GM19438 (cell line): ENCODE measurements around the gene GABRP.

Source experiments
- ATAC-seq: cut with Tn5 transposase; IDR thresholded peaks from one replicate; pipeline ENCODE4 v1.9.1; 2021; ENCODE audit warnings: low read depth; ENCODE audit not compliant: unreplicated experiment

GABRP gene, protein sequence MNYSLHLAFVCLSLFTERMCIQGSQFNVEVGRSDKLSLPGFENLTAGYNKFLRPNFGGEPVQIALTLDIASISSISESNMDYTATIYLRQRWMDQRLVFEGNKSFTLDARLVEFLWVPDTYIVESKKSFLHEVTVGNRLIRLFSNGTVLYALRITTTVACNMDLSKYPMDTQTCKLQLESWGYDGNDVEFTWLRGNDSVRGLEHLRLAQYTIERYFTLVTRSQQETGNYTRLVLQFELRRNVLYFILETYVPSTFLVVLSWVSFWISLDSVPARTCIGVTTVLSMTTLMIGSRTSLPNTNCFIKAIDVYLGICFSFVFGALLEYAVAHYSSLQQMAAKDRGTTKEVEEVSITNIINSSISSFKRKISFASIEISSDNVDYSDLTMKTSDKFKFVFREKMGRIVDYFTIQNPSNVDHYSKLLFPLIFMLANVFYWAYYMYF

DNA sequence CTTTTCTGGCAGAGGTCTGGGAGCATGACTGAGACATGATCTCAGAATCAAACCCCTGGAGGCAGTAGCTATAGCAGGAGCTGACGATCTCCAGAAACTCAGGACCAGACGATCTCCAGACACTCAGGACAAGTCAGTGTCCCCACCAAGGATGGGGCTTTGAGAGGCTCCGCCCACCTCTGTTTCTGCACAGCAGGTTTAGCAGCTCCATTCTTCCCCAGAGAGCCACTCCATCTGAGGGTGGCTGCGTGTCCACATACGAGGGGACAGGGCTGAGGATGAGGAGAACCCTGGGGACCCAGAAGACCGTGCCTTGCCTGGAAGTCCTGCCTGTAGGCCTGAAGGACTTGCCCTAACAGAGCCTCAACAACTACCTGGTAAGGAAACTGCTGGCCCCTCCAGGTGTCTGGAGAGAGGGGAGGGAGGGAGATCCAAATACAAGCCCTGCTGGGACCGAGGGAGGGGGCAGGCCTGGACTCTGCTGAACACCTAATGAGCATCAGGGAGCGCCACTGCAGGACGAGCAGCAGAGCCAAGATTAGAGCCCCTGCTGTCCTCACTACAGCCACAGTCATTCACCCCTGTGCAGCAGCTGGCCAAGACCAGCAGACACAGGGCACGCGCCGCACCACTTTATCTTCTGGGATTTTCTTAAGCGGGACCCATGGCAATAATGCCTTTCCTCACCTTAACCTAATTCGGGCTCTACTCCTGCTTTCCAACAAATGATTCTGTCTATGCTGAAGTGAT lies at the start of gene GABRP:
GABRP (plus strand) TSS at position 228 of the 750 bp plus-strand sequence. CDS start 4,891 bp downstream, outside the sequence.
- ATAC-seq = no peak

DNA sequence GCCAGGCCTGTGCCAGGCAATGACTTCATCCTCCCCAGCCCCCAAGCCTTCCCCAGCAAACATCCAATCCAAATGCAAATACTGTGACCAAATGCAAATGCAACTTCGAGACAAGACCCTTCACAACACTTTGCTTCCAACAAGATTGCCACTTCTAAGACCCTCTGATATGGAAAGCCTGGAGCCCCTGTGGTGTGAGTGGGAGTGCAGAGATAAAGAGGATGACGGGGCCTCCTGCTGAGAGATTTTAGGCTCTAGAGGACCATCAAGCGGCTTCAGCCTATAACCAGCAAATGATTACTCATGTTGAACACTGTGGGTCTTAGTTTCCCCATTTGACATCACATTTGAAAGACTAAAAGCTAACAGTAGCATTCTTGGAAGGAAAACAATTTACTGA lies 46.6 kb upstream of the GABRP start:
- ATAC-seq = no peak

DNA sequence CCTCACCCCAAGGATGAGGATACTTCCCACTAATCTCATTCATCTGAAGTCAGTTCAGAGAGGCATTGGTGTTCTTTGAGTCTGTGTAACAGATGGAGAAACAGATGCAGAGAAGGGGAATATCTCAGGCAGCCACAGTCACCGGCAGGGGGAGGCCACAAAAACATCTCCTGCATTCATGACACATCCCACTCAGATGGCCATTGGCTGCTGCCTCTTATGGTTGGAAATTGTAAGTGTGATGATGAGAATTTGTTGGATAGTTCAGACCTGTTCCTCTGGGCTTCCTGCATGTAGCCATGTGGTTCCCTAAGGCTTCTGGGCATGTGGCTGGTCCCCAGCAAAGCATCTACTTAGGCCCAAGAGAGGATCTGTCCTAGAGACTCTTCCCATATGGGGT lies 45.9 kb upstream of the GABRP start:
- no peak for ATAC-seq

DNA sequence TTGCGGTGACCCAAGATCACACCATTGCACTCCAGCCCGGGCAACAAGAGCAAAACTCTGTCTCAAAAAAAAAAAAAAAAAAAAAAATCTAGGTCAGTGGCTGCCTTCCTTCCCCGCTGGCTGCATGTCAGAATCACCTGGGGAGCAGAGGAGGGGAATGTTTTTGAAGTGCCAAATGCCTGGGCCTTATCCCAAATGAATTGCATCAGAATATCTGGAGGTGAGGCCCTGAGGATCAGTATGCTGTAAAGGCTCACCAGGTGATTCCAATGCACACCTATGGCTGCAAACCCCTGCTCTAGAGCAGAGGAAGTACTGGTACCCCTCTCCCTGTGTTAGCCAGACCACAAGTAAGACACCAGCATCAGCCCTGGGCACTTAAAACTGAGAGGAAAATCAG lies 44.7 kb upstream of the GABRP start:
- ATAC-seq = no peak

DNA sequence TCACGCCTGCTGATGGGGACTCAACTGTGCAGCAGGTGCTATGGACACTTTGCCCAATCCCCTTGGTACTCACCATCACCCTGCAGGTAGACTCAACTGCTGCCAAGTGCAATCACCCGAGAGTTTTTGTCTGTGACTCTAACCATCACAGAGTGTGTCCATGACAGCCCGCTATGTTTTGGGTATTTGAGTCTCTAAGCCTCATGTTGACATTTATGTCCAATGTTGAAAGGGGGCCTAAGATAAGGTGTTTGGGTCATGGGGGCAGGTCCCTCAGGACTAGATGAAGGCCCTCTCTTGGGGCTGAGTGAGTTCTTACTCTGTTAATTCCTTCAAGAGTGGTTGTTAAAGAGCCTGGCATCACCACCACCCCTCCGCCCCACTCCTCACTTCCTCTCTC lies 44.1 kb upstream of the GABRP start:
- ATAC-seq = no peak

DNA sequence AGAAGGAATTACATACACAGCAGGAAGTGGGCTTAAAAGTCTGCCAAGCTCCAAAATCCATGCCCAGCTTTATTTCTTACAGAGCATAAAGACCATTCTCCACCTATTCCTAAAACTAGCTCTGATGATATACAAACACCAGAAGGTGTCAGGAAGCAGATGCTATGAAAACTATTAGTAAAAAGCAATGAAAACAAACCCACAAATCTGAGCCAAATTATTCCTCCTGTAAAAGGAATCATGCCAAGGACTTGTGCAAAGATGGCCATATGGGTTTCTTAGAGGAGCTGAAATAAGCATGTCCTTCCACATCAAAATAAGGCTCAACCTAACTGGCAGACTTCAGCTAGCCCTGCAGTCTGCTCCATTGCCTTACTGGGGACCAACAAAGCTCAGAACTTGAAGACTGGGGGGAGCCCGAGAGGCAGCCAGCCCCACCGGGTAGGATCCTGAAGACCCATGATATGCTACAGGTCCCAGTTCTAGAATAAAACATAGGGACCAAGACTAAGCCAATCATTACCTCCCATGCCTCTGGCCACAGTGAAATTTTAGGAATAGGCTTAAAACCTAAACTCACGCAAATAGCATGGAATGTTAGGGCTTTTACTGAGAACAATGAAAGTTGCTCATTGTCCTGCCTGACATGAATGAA lies 42.8 kb upstream of the GABRP start:
- ATAC-seq = no peak

DNA sequence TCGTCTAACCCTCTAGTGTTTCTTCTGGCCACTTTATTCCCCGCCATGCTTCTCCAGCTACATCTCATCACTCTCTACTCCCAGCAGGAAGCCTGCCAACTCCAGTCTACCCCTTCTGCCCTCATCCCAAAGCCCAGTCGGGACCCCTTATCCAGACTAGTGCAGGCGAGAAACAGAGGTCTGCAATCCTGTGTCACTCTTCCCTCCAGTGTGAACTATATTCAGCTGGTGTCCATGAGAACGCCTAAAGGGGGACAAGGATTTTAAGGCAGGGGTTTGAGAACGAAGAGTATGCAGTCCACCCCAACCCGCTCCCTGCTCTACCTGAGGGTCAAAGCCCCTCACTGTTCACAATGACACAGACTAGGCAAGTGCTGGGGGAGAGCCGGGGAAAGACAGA lies 41.7 kb upstream of the GABRP start:
- no peak for ATAC-seq

DNA sequence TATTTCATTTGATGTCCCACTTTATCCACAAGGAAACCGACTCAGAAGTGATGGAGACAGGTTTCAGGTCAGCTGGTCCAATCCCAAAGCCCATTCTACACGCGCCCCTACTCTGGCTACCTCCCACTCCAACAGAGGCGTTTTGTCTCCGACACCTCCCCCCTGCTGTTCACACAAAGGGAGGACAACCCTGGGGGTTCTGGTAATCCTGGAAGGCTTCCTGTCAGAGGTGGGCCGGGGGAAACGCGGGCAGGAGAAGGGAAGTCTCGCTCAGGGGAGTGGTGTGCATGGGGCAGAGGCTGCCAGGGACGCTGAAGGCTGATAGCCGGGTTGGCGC lies 39.7 kb upstream of the GABRP start:
- ATAC-seq = no peak

DNA sequence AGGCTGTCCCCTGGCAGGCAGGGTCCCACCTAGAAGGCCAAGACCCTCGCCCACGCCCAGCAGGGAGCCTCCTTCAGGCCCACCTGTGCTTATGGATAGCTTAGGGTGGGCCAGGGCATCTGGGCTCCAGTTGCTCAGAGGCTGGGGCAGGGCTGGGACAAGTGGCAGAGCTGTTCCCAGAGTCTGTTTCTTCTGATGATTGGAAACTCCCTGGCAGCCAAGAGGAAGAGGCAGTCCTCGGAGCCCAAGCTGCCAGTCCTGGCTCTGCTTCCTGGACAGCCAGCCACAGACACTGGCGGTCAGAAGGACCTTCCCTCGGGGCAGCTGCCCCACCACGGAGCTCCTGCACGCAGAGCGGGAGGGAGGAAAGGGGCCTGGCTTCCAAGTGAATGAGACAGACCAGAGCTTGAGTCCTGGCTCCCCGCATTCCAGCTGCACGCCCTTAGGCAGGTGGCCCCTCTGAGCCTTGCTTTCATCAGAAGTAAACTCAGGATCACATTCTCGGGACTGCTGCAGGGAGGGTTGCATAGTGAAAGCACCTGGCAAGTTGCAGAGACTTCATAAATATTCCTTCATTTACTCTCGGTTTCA lies 37.9 kb upstream of the GABRP start:
- no peak for ATAC-seq

DNA sequence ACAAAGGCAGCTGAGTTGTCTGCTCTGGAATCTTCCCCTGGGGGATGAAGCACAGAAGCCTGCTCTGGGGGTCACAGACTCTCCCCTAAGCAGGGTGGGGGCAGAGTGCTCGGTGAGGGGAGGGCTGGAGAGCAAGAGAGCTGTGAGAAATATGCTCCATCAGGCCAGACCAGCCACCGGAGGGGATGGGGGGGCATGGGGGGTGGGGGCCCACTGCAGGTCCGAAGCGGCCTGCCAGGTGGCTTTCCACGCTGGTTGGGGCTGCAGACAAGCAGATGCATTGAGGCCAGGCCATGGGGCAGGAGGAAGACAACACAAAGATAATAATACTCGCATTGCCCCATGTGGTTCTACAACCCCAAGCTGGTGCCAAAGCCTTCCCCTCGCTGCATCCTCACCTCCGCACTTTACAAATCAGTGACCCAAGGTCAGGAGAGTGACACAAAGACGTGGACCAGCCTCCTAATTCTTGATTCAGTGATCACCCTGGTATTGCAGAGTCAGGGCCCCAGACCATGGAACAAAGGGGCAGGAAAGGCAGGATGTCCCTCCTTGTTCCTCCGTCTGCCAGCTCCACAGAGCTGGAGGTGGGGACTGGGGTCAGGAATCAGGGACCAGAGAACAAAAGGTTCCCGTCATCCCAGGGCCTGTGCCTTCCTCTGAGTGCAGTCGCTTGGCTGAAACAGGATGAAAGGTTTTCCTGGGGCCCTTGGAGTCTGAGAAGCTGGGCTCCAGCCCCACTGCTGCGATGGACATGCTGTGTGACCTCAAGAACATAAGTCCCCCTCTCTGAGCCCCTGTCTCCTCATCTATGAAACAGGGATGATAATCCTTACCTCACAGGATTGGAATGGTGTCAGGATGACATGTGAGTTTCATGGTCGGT lies 37.2 kb upstream of the GABRP start:
- ATAC-seq = no peak

DNA sequence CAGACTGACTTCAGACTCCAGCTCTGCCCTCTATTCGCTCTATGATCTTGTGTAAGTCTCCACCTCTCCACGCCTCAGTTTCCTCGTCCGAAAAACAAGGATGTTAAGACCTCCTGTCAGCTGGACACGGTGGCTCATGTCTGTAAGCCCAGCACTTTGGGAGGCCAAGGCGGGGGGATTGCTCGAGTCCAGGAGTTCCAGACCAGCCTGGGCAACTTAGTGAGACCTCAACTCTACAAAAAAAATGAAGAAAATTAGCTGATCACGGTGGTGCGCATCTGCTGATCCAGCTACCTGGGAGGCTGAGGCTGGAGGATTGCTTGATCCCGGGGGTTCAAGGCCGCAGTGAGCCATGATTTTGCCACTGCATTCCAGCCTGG lies 36.6 kb upstream of the GABRP start:
- no peak for ATAC-seq

DNA sequence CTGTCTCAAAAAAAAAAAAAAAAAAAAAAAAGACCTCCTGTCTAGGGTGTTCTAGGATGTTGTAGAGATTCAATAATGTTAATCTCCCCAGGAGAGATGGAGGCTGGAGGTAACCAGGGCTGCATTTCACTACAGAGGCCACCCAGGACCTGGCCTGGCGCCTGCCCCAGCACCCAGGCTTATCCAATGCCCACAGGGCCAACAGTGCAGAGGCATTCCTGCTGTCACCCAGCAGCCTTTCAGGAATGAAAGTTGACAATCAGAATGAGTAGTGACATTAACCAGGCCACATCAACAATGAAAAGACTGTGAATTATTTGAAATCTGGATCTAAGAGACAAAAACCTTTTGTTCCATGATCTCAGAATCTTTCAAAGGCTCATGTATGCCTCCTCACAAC lies 36.2 kb upstream of the GABRP start:
- ATAC-seq = no peak

DNA sequence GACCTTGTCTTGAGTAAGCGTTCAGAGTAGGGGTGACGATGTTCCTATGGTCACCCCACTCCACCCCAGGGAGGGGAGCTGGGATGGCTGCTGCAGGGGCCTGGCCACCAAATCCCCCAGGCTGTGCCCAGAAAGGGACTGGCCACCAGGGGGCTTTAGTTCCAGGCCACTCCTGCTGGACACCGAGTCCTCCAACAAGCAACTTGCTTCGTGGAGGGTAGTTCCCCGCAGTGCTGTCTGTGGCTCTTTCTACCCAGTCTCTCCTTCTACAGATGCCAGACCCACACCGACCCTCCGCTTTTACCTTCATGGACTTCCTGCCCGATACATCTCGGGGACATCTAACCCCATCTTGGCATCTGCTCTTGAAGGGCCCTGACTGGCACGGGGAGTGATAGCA lies 35.7 kb upstream of the GABRP start:
- no peak for ATAC-seq

DNA sequence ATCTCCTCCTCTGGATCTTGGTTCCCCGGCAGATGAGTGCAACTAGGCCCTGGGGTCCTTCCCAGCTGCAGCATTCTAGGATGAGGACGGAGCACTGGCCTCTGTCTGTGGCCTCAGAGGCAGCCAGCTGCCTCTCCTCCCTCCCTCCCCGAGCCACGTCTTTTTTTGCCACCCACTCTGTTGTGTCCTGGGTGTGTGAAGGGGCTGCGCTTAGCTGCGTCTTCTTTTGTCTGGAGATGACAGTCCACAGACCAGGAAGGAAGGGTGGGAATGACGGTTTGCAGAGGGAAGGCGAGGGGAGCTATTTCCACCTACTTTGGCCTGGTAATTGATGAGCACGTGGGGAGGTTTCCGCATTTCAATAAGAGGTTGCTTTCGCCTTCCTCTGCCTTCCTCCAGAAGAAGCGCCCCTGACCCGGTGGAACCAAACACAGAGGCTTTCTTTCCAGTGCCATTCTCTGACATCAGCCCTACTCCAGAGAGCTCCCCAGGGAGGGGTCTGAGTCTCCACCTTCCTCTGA lies 34.5 kb upstream of the GABRP start:
- ATAC-seq = no peak

DNA sequence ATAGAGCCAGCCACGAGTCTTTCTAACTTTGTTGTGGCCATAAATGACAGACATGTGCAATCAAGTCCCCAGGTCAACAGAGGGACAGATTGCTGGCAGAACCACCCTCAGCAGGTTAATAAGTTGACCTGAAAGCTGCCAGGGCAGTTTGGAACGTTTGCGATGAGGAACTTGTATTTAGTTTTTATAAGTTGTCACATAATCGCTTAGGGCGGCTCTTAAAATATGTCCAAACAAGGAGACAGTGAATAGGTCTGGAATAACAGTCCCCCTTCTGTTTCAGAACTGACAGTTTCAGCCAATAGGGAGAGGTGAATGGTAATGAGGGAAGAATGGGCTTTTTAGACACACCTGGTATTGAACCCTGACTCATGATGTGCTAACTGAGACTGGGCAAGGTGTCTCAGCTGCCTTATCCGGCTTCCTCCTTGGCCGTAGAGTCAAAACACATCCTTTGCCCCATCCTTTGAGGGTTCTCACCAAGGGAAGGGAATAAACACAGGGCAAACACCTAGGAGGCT lies 33.6 kb upstream of the GABRP start:
- ATAC-seq = no peak

DNA sequence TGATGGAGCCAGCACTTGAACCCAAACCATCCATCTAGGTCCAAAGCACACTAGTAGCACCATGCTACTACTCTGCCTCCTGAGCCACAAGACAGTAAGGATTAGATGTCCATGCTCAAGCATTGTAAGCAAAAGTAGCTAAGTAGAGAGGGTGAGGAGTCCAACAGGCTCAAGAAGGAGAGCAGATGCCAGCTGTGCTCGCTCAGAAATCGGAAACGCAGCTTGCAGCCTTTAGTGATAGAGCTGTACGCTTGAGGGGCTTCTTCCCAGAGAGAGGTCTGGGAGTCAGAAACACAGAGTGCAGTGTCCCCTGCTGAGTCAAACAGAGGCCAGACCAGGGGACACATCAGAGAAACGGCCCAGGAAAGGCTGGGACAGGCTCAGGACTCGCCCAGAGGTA lies 32.7 kb upstream of the GABRP start:
- ATAC-seq = no peak

DNA sequence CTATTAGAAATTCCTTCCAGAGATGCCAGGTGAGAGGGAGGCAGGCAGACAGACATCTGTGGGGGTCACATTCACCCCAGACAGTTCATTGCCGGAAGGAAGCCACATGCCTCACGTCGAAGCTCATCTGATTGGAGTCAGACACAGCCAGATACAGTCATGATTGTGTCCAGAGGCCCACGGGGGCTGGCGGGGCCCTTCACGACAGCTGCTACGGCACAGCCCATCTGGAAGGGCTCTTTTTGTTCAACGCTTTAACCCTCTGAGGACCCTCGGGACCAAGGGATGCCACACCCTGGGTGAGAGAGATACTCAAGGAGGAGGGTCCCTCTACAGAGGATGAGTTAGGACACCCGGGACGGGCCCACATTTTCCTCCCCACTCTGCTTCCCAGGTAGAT lies 31.9 kb upstream of the GABRP start:
- ATAC-seq = no peak

DNA sequence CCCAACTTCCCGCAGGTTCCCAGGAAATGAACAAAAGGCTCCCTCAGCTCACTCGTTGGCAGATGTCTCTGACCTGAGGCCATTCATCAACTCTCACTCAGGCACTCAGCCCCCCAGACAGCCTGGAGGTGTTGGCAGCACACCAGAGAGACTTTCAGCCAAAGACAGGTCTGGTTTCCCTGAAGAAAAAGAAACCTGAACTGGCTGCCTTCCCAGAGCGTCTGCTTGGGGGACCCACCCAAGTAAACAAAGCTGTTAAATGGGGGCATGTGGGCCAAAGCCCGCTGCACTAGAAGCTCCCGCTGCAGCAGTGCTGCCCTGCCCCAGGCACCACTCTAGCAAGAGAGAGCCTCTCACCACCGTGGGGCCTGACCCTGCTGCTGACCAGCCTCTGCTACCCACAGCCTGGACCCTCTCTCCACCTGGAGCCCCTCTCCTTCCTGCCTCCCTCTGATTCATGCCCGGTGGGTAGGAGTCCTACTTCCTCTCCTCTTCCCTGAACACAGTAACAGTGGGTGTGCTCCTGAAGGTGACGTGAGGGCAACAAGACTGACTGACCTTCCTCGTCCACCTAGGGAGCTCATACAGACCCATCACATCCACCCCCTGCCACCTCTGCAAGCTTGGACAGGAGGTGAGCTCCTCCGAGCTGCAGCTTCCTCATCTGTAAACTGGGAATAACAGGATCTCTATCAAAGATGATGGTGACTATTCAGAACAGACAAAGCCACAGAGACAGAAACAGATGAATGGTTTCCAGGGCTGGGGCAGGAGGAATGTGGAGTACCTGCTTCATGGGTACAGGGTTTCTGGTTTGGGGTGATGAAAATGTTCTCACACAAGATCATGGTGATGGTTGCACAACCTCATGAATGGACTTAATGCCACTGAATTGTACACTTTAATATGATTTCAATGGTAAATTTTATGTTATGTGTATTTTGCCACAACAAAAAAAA lies 31.0 kb upstream of the GABRP start:
- ATAC-seq = no peak

DNA sequence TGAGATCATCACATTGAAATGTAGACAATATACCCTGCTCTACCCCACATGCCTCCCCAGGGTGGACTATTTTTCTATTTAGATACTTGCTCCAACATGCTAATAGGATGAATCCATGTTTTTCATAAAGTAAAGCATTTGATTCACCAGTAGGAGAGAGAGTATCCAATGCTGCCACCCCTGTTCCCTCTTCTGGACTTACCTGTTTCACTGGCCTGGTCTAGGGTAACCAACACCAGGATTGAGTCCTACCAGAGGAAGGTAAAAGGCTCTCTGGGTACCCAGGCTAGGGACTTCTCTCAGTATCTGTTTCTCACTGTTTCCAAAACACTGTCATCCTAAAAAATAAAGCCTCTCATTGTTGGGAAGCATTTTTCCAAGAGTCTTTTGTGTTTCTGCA lies 30.2 kb upstream of the GABRP start:
- ATAC-seq = no peak
